Colonic mucosa (tissue), 4 donors: Measurements from ENCODE around the gene PGBD1. TPM values are rescaled to one million over a fixed set of nuclear protein-coding genes. Genes with fewer than 3 reads are reported as not detected.
"Not testable (repeated sequence)": the region's sequence is repeated elsewhere in the genome, so short reads cannot be mapped to it uniquely, and the experiment has no call there.

Experiments used
- DNase-seq: peaks from one replicate; pipeline ENCODE4 v3.0.0-alpha.2; 2020
- H3K27ac ChIP-seq: fragments of 200-600 bp; one replicate; pipeline ENCODE4 v1.8.0; 2021
- H3K27me3 ChIP-seq: fragments of 200-600 bp; one replicate; pipeline ENCODE4 v1.8.0; 2021
- H3K36me3 ChIP-seq: fragments of 200-600 bp; one replicate; pipeline ENCODE4 v1.8.0; 2021
- H3K4me1 ChIP-seq: fragments of 200-600 bp; one replicate; pipeline ENCODE4 v1.8.0; 2021; ENCODE audit warnings: mild to moderate bottlenecking
- H3K4me3 ChIP-seq: fragments of 200-600 bp; one replicate; pipeline ENCODE4 v1.8.0; 2021
- H3K9ac ChIP-seq, 2 donors: one replicate each; pipeline ENCODE4 v1.7.0; 2013; ENCODE audit warnings: control low read depth in 2 of 2, low read depth in 2 of 2, low read length in 2 of 2
- H3K9me3 ChIP-seq: fragments of 200-600 bp; one replicate; pipeline ENCODE4 v1.8.0; 2021
- intact Hi-C: fragments of 100-400 bp; cut with DNase I; formaldehyde crosslinking; loops from one replicate; pipeline ENCODE4 v1.14.1; 2022
- total RNA-seq, 2 donors: library from RNA; stranded (reverse); fragmentation: NEBNext Ultra II Directional in 1 of 2; extraction: Animal tissue kit (Norgen Biotek cat#: 25700) in 1 of 2; gene quantifications; one replicate each; pipeline ENCODE4 v1.2.1, GENCODE V29; 2021
- TF ChIP-seq, protein P1 (sequence below): fragments of 200-600 bp; IDR thresholded peaks from one replicate; pipeline ENCODE4 v1.8.0; 2022; ENCODE audit warnings: antibody characterized with exemption, mild to moderate bottlenecking
- donor health status: healthy.
- donor health status: DM: no; HTN: no; CAD: no.
- donor health status: DM: no; HTN: no; CAD: no.

Gene PGBD1
- total RNA-seq, 2 donors from 2014 or later = 1.0 to 2.0 TPM

DNA sequence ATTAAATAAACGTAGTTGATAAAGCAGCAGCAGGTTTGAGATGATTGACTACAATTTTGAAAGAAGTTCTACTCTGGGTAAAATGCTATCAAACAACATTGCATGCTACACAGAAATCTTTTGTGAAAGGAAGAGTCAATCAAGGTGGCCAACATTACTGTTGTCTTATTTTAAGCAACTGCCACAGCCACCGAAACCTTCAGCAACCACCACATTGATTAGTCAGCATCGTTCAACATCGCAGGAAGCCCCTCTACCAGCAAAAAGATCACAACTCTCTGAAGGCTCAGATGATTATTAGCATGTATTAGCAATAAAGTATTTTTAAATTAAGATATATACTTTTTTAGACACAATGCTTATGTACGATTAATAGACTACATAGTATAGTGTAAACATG lies 14.0 kb downstream of the PGBD1 start:
- intact Hi-C loops = no loop called here
- TF ChIP-seq, protein P1, sequence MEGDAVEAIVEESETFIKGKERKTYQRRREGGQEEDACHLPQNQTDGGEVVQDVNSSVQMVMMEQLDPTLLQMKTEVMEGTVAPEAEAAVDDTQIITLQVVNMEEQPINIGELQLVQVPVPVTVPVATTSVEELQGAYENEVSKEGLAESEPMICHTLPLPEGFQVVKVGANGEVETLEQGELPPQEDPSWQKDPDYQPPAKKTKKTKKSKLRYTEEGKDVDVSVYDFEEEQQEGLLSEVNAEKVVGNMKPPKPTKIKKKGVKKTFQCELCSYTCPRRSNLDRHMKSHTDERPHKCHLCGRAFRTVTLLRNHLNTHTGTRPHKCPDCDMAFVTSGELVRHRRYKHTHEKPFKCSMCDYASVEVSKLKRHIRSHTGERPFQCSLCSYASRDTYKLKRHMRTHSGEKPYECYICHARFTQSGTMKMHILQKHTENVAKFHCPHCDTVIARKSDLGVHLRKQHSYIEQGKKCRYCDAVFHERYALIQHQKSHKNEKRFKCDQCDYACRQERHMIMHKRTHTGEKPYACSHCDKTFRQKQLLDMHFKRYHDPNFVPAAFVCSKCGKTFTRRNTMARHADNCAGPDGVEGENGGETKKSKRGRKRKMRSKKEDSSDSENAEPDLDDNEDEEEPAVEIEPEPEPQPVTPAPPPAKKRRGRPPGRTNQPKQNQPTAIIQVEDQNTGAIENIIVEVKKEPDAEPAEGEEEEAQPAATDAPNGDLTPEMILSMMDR = no peak
- H3K4me1 ChIP-seq = no peaks in the 10 kb centered on the region
- no peaks in the 10 kb centered on the region for H3K36me3 ChIP-seq
- H3K9me3 ChIP-seq = no peaks in the 10 kb centered on the region
- no peak overlapping the region for H3K27ac ChIP-seq
- no peak overlapping the region for H3K9ac ChIP-seq
- H3K27me3 ChIP-seq = no peaks in the 10 kb centered on the region
- no peak for DNase-seq
- H3K4me3 ChIP-seq = no peak overlapping the region

DNA sequence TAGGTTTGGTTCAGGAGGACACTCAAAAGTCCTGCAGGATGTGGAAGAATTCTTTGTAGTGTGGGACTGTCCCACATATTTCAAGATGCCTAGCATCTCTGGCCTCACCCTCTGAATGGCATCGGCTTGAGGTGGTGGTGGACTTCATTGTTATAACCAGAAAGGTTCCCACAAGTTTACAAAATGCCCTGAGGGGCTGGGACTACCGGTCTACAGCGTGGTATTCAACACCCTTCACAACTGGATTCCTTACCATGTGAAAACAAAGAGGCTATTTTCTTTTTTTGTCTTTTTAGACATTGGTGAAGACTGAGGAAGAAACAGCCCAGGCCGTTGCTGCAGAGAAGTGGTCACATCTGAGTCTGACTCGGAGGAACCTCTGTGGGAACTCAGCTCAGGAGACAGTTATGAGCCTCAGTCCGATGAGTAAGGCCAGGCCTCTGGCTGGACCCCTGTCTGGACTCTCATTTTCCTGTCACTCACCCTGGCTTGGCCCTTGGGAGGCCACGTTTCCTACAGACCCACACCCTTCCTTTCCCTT lies 15.2 kb downstream of the PGBD1 start:
- no peak for DNase-seq
- Histone ChIP-seq H3K4me1 (no peaks in the 10 kb centered on the region), H3K27me3 (no peaks in the 10 kb centered on the region), H3K27ac (no peak overlapping the region), H3K9me3 (no peaks in the 10 kb centered on the region), H3K4me3 (no peak overlapping the region), H3K36me3 (no peaks in the 10 kb centered on the region), H3K9ac (no peak overlapping the region)
- intact Hi-C loops = no loop called here
- TF ChIP-seq, protein P1 = no peak

DNA sequence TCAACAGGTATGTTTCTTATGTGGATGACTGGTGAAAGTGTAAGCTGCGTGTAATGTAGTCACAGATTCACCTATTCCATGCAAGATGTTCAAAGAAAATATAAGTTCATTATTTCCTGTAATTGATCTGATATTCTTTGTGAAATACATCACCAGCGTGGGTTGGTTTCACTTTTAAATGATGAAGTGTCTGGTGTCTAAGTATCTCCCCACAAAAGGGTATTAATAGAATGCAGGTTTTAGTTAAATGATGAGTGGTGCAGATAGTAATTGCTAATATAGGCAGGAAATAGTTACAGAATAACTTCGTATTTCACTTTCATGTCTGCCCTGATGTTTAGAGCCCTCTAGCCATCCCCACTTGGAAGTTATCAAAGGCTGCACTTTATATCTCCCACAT lies 22.2 kb downstream of the PGBD1 start:
- Histone ChIP-seq H3K27me3 (no peaks in the 10 kb centered on the region), H3K4me1 (no peaks in the 10 kb centered on the region), H3K9me3 (no peaks in the 10 kb centered on the region), H3K9ac (no peak overlapping the region), H3K4me3 (no peak overlapping the region), H3K36me3 (no peaks in the 10 kb centered on the region), H3K27ac (no peak overlapping the region)
- no peak for DNase-seq
- intact Hi-C loops = no loop called here
- TF ChIP-seq, protein P1 = no peak

DNA sequence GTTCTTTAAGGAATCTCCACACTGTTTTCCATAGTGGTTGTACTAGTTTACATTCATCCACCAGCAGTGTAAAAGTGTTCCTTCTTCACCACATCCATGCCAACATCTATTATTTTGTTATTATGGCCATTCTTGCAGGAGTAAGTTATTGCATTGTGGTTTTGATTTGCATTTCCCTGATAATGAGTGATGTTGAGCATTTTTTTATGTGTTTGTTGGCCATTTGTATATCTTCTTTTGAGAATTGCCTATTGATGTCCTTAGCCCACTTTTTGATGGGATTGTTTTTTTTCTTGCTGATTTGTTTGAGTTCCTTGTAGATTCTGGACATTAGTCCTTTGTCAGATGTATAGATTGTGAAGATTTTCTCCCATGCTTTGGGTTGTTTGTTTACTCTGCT lies 25.0 kb downstream of the PGBD1 start:
- DNase-seq, H3K27ac ChIP-seq, H3K9me3 ChIP-seq: not testable (repeated sequence)

DNA sequence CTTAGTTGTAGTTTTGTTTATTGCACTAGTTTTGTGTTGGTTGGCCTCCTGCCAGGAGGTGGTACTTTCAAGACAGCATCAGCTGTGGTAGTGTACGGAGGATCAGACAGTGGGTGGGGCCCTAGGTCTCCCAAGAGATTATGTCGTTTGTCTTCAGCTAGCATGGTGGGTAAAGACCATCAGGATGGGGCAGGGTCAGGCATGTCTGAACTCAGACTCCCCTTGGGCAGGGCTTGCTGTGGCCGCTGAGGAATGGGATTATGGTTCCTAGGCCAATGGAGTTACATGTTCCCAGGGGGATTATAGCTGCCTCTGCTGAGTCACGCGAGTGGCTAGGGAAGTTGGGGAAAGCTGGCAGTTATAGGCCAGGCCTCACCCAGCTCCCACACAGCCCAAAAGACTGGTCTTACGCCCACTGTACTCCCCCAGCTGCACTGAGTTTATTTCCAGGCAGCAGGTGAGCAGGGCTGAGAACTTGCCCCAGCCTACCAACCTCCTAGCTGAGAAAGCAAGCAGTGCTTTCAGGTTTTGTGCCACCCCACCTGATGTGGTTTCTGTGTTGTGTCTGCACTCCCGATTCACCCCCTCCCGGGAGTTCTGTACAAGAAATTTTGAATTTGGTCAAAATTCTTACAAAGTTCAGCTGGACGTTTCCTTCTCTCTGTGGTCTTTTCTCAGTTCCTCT lies 29.9 kb downstream of the PGBD1 start:
- intact Hi-C loops = no loop called here
- H3K9ac ChIP-seq = no peak overlapping the region
- no peak overlapping the region for H3K4me3 ChIP-seq
- H3K27me3 ChIP-seq = no peaks in the 10 kb centered on the region
- DNase-seq = no peak
- H3K4me1 ChIP-seq = no peaks in the 10 kb centered on the region
- H3K9me3 ChIP-seq = no peaks in the 10 kb centered on the region
- H3K36me3 ChIP-seq = no peaks in the 10 kb centered on the region
- TF ChIP-seq, protein P1 = no peak
- no peak overlapping the region for H3K27ac ChIP-seq

More for the DNA sequence above, 25.0 kb downstream of the PGBD1 start:
- H3K36me3 ChIP-seq, H3K27me3 ChIP-seq, H3K4me1 ChIP-seq, H3K9ac ChIP-seq, H3K4me3 ChIP-seq, intact Hi-C loops: not testable (repeated sequence)

DNA sequence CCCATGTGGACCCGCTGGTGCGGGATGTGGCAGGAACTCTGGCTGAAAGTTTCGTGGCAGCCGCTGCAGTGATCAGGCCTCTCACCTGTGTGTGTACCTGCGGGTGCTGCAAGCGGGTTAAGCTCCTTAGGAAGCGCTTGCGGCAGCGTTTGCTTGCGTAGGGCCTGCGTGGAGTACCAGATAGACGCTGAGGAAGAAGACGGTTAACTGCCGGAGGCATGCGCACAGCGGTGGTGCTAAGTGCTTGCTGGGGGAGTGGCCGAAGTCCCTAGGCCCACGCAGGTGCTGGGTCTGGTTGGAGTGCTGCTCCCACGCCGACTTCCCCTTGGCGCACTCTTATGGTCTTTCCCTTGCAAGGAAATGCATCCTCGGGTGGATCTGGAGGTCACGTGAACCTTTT lies 31.6 kb downstream of the PGBD1 start:
- Histone ChIP-seq H3K9me3 (no peaks in the 10 kb centered on the region), H3K4me3 (no peak overlapping the region), H3K9ac (no peak overlapping the region), H3K4me1 (no peaks in the 10 kb centered on the region), H3K36me3 (no peaks in the 10 kb centered on the region), H3K27me3 (no peaks in the 10 kb centered on the region), H3K27ac (no peak overlapping the region)
- DNase-seq = no peak
- intact Hi-C loops = no loop called here
- TF ChIP-seq, protein P1 = no peak
